ENCODE results near the gene SOX5.
"Not testable (repeated sequence)": the region's sequence is repeated elsewhere in the genome, so short reads cannot be mapped to it uniquely, and the experiment has no call there.

SOX5 gene

GRCh38 chr12:23899434-23899833 is 50.0 kb downstream of the SOX5 start:
- DNase-seq: no peak

- no peak for DNase-seq
These were observed 51.3 kb downstream of the SOX5 start for GRCh38 chr12:23898121-23898520.

- no peak for DNase-seq
These were observed 53.7 kb downstream of the SOX5 start for GRCh38 chr12:23895792-23896218.

- no peak for DNase-seq
These were observed 55.9 kb downstream of the SOX5 start for GRCh38 chr12:23893611-23894010.

- DNase-seq: no peak
These were observed 58.4 kb downstream of the SOX5 start for GRCh38 chr12:23891115-23891514.

GRCh38 chr12:23889069-23889440 is 60.4 kb downstream of the SOX5 start:
- no peak for DNase-seq

- no peak for DNase-seq
These were observed 60.9 kb downstream of the SOX5 start for GRCh38 chr12:23888396-23889068.

- no peak for DNase-seq
These were observed 62.2 kb downstream of the SOX5 start for GRCh38 chr12:23887055-23887835.

- no peak for DNase-seq
These were observed 64.1 kb downstream of the SOX5 start for GRCh38 chr12:23885394-23885793.

GRCh38 chr12:23884909-23885308 is 64.6 kb downstream of the SOX5 start:
- no peak for DNase-seq

- no peak for DNase-seq
These were observed 68.5 kb downstream of the SOX5 start for GRCh38 chr12:23880988-23881387.

- not testable (repeated sequence) for DNase-seq
These were observed 72.9 kb downstream of the SOX5 start for GRCh38 chr12:23876618-23877017.

- DNase-seq: no peak
These were observed 81.7 kb downstream of the SOX5 start for GRCh38 chr12:23867794-23868193.

GRCh38 chr12:23862701-23863100 is 86.8 kb downstream of the SOX5 start:
- no peak for DNase-seq

GRCh38 chr12:23860019-23860418 is 89.5 kb downstream of the SOX5 start:
- no peak for DNase-seq

- DNase-seq: no peak
These were observed 92.3 kb downstream of the SOX5 start for GRCh38 chr12:23857178-23857577.

- DNase-seq: no peak
These were observed 93.7 kb downstream of the SOX5 start for GRCh38 chr12:23855813-23856212.

- no peak for DNase-seq
These were observed 94.9 kb downstream of the SOX5 start for GRCh38 chr12:23854598-23854997.

GRCh38 chr12:23853640-23854039 is 95.8 kb downstream of the SOX5 start:
- DNase-seq: no peak

- DNase-seq: no peak
These were observed 97.9 kb downstream of the SOX5 start for GRCh38 chr12:23851602-23852001.

- DNase-seq: no peak
These were observed 101.6 kb downstream of the SOX5 start for GRCh38 chr12:23847857-23848256.

GRCh38 chr12:23843958-23844357 is 105.5 kb downstream of the SOX5 start:
- DNase-seq: no peak

- DNase-seq: no peak
These were observed 115.4 kb downstream of the SOX5 start for GRCh38 chr12:23834076-23834475.

GRCh38 chr12:23831739-23832138 is 117.7 kb downstream of the SOX5 start:
- DNase-seq: no peak

GRCh38 chr12:23830210-23830609 is 119.3 kb downstream of the SOX5 start:
- DNase-seq: no peak
